GM19035 (cell line): ENCODE measurements around the gene LRRC53.

Source experiments
- ATAC-seq: cut with Tn5 transposase; IDR thresholded peaks from one replicate; pipeline ENCODE4 v1.9.1; 2021; ENCODE audit not compliant: unreplicated experiment

LRRC53 gene, protein sequence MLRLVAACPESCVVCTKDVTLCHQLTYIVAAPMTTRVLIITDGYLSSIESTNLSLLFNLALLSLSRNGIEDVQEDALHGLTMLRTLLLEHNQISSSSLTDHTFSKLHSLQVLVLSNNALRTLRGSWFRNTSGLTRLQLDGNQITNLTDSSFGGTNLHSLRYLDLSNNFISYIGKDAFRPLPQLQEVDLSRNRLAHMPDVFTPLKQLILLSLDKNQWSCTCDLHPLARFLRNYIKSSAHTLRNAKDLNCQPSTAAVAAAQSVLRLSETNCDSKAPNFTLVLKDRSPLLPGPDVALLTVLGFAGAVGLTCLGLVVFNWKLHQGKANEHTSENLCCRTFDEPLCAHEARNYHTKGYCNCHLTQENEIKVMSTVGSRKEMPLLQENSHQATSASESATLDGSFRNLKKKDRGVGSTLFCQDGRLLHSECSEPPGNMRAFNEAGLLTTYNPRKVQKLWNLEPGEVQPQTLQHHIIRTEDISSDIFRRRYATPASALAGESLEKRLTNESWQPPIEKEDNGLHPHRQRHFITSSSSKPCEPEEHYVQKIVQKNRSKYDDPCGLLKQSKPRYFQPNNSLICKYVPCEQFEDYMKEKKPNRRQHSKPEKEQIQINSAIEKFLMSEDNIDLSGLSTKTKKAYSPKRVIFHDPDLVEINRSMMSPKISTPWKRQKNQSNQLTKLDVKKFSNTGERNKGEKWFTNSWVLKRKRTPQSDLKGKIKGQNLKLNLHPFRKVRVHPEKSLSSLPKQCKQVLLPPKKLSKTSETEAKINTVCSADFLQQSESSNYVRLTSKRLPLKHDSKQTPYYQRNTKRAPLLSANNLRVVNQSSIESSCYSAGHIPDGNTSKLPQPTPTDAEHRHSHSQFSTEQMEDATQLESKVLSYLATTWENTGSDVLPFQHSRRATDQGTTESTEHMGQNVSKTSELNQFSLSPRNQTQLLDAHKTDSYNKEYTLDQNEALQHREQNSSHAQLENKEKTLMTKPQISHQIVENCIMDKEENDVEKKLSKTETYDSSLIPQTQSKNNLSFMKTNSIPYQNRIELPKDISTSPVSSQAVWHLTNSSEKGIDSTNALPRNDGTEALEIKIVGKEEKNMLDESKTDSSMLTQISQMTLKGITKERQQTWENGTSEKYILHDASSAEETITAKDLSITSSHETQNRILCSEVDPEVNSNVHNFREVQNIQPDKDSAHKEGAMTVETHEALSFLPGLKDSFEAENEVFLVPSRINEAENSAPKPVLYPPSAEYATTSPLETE

DNA sequence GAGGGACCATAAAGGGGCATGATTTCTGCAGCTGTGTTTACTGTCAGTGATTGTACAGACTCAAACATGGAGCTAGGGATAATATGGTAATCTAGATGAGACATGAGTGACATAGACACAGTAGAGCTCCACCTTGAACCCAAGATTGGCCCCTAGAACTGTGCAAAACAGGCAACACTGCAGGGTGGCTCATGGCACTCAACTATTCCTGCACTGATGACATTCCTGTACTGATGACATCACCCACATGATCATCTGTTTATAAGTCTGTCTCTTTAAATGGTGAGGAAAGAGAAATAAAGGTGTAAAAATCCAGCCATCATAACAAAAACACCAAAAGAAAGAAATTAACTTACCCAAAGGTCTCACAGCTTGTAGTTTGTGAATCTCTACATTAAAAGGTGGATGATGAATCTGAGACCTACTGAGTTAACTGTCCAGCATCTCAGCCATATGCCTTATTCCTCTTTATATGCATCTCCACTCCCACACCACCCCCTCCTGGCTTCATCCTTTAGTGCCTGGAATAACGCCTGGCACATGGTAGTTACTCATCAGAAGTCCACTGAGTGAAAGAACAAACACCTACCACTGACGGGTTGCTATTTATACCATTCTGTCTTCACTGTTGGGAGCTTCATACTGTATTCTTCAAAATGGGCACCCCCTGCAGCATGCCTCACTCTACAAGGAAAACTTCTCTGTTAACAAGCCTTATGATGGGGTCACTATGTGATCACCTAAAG lies at the start of gene LRRC53:
LRRC53 (minus strand) TSS at position 442 of the 746 bp plus-strand sequence. CDS start 29,262 bp downstream, outside the sequence.
- no peak for ATAC-seq

DNA sequence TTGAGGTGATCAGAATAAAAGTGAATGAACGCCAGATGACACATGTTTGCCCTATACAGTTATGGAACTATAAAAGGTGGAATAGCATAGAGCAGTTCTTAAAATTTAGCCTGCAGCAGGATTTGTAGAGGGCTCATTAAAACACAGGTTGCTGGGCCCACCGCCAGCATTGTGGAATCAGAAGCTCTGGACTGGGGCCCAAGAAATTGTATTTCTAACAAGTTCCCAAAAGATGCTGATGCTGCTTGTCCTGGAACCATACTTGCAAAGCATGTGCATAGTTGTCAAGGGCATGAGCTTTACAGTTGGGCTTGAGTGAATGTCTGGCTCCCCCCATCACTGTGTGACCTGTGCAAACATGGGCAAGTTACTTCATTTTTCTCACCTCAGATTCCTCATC lies 37.5 kb upstream of the LRRC53 start:
- no peak for ATAC-seq

DNA sequence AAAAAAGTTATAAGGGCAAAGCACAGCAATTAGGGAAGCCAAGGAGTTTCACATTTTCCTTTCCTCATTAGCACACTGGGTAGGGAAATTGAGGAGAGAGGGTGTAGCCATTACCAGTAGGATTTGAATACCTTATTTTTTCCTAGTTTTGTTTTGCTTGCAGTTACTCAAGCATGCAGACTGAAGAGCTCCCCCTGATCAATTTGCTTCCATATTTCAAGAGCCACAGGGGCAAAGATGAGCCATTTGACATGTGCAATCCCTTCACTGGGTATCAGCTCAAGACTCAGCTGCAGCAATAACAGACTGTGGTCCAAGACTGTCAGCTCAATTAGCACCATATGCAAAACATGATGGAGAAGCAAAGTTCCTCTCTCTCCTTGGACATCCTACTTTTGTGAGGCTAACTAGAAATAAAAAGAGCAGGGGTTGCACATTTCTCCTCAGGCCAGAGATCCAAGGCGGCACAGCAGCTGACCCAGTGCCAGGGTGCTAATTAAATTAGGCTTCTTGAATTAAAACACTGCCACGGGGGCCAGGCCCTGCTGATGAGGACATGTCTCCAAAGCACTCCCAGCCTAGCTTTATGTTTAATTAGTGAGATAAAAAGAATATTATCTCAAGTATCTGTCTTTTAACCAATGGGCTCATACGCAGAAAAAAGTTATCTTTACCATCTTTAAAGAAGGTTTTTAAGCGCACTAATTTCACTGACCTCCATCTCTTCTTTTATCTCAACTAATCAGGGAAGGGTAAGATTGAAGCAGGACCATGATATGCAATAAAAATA lies 36.7 kb upstream of the LRRC53 start:
- no peak for ATAC-seq

DNA sequence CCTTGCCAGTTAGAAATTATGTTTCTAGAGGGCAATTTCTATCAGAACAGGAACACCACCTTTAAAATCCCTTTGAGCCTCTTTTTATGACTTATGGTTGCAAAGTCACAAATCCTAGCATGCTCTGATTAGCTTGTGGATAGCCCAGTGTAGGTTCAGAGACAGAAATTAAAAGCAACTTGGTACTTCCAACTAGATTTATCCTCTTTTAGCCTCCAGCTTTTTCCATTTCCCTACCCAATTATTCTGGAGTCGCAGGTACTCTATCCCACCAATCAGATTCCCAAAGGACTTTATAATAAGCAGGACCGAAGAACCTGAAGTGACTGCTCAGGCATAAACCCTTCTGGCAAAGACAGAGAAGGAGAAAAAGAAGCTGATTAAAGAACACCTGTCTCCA lies 33.4 kb upstream of the LRRC53 start:
- no peak for ATAC-seq

DNA sequence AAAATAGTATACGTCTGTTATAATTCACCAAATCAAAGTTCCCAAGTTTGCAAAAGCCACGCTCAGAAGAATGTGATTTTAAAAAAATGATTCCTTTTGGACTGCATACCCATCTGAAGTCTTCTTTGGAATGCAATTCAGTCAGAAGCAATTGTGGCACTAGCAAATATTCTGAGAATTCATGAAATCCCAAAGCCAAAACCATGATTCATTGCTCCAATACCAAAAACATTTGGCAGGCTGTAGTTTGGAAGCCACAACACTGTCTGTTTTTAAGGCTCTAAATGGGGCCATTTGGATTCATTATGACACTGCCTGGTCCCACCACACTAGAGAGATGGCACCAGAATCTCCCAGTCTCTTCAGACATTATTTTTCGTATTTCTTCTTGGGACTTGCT lies 21.8 kb upstream of the LRRC53 start:
- no peak for ATAC-seq

DNA sequence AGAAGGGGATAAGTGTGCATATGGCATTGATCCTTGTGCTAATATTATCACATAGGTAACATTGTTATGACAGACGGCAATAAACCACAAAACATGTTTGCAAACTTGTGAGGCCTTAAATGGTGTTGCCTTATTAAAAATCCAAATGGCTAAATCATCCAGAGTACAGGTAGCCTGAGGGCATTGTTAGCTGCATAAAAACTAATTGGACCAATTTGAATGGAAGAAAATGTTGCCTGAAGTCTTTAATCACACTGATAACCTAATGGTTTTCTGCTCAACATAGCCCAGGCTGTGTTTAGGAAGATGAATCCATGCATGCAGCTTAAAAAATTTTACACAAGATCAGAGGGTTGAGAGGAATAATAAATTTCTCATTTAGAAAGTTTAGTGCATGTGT lies 19.4 kb upstream of the LRRC53 start:
- ATAC-seq, result no peak

DNA sequence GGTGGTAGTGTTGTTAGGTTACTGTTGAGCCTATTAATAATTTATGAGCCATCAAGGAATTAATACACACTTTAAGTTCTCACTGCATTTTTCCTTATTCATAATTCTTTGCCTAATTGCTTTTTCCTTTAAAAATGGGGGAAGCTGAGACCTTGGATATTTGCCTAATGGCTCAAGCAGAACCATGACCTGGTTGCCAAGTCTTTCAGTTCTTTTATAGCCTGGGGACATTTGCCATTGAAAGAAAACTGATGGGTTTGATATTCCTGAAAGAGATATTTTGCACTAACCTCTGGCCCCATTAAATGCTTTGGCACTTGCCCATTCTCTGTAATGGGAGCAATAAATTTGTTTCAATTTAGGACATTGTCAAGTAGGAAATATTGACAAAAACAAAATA lies 18.5 kb upstream of the LRRC53 start:
- no peak for ATAC-seq

DNA sequence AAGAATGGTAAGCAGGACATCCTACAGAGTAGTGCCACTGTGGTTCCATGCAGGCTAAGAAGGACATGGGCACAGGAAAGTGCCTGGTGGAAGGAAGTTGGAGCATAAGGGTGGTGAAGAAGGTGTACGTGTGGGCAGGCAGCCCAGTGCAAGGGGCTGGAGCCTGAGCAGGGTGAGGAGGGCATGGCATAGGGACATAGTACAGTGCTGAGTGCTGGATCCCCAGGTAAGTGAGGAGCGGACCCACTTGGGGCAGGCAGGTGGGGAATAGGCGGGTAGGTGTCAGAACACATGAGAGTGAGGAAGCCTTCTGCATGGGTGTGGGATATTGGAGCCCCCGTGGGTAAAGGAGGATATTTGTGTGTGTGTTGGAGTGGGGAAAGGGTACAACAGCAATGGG lies 15.7 kb upstream of the LRRC53 start:
- no peak for ATAC-seq

DNA sequence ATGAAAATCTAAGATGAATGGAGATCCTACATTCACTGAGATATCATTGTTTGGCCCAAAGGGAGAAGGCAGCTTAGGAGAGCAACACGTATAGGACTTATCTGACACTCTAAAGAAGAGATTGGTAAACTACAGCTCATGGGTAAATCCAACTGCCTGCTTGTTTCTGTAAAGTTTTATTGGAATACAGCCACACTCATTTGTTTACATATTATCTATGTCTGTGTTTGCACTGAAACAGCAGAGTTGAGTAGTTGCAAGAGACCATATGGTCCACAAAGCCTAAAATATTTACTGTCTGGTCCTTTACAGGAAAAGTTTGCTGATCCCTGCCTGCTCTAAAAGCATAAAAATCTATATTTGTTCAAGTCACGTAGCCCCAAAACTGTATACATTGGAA lies 14.3 kb upstream of the LRRC53 start:
- no peak for ATAC-seq

DNA sequence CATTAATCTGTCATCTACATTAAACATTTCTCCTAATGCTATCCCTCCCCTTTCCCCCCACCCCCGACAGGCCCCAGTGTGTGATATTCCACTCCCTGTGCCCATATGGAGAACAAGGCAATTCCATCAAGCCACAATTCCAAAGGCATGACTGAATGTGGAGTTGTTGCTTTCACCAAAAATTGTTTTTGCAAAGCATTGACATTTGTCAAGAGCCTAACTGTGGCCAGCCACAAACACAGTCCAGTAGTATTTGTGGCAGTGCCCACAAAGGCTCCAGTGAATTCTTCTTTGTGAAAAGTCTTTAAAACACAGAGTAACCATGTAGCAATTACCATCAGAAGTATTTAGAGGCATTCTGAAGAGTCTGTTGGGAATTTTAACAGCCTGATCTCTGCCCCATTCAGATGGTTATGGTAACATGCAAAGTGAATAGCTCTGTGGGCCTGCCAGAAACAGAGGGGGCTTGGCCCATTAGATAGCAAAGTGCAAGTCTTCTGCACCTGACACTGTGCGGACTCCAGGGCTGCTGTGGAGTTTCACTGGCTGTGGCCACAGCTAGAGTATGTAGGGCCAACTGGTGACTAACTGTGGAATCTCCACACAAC lies 11.6 kb upstream of the LRRC53 start:
- no peak for ATAC-seq

DNA sequence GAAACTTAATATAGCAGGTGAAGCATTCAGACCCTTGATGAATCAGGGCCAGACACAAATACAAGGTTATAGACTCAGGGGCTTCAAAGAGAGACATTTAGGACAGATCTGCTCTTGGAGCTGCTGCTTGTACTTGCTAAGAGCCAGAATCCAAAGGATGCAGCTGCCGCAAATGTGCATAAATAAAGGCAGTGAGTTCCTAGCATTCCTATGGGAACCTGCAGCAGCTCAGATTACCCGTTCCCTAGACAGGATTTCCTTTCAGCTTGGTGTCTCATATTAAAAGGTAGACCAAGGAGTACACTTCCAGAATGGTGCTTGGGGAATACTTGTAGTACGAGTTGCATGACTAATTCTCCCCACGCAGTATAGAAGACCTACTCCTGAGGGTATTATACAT lies 9.7 kb upstream of the LRRC53 start:
- ATAC-seq, result no peak

DNA sequence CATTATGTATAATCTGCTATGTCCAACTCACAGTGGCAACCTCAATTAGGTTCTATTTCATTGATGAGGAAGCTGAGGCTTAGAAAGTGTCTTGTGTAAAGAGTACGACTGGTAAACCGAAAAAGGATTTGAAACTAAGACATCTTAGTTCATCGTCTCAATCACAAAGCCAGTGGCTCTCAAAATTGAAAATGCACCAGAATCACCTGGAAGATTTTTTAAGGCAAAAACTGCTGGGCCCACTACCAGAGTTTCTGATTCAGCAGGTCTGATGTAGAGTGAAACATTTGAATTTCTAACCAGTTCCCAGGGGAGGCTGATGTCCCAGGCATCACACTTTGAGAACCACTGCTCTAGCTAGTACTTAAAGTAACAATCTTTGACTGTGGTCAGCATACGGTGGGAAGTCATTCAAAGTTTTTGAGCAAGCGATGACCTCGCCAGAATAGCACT lies 5.2 kb upstream of the LRRC53 start:
- ATAC-seq, result peak; percentile 83

DNA sequence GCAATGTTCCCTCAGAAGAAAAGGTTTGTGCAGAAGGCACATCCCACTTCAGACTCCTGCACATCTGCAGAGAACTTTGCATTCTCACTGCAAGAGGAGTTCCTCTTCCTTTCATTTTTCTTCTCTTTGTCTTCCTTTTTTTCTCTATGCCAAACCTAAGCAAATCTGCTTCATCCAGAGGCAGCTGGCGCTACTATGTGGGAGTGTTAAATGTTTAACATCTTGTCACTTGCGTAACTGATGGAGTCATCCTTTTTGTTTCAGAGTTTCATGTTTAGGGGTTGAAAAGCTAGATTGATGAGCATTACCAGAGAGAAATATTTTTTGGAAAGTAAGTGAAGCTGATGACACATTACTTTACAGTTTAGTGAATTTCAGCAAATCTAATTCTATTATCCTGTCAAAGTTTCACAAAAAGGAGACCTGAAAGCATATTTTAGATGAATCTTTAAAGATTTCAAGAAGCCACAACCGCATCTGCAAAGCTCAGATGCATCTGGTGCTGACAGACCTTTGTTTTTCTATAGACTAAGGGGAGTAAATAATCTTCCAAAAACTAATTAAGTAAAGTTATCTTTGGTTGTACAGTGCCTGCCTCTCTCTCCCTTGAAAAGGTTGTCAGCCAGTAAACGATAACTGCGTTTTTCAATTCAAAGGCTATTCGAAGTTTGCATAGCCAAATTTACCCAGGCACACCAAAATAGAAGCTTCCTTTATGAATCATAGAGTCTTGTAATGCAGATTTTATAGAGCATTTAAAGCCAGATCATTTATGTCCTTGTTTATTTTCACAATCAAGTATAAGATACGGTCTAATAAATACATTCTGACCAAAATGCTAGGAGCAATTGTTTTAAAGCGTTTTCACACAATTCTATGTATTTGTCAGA lies 1.2 kb upstream of the LRRC53 start:
- no peak for ATAC-seq

DNA sequence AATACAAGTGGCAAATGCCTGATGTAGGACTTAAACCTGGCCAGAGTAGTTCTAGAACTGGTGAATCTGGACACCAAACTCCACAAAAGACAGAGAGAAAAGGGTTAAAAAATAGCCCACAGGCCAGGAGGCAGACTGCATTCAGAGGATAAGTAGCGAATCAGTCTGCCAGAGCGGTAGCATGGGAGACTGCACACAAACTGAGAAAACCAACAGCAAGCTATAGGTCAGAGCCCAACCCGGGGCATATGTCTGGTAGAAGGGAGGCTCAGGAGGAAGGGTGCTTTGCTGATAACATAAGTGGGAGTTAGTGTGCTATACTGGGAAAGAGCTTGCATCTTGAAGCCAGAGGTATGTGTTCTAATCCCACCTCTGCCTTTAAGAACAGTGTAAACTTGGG lies 4.0 kb downstream of the LRRC53 start:
- ATAC-seq, result no peak

DNA sequence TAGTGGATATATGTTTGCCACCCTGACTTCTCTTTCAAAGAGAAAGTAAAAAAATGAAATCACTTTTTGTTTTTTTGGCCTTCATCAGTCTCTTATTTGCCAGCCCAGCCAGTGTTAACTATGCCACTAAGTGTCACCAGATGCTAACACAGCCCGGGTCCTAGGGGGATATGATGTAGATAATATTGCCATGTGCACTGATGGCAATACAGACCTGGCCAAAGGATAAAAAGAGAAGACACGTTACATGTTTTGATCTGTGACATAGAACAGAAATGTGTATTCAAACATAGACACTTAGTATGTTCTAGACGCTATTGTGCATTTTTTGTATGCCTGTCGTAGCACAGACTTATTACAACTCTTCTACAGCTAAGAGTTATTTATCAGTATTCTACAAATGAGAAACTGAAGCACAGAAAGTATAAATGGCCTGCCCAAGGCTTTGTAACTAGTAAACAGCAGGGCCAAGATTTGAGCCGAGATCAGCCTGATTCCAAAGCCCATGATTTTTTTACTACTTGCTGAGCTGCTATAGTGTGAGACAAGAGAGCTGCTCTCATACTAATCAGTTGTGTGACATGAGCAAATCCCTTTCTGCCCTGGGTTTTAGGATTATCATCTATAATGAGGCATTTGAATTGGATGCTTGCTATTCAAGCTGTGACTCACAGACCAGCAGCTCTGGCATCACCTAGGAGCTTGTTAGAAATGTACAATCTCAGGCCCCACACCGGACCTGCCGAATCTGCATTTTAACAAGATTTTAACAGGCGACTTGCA lies 6.3 kb downstream of the LRRC53 start:
- no peak for ATAC-seq

DNA sequence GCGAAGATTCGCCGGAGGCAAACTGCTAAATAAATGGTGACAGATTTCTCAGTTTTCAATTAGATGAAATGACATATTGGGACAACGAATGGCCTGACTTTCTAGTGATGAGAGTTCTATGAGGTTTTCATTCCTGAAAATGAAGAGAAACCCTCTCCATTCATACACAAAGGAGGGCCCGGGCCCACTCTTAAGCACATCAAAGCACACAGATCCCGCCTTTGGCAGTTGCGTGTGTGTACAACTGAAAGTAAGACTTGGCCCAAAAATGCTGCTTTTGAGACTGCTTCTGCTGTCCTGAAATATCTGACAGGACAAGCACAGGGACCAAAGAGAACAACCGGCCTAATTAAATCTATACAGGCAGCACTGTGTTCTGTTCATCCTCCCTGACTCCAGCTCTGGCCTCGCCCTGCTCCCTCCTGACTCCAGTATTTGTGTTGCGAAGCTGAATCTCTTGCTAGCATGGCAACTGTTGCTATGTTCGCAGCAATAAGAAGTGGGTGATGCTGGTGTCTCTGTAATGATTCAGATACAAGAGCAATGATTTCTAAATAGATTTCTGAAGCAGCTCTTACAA lies 7.4 kb downstream of the LRRC53 start:
- ATAC-seq, result no peak
